ENCODE measurements around the gene EIF2B2.

GRCh38 chr14:75046275-75046674 lies 43.6 kb downstream of the EIF2B2 start:
- TF ChIP-seq POLR2AphosphoS5 (IDR thresholded peaks at IDR 0.05; ENCODE audit: low read depth, low read length) (no peak), POLR2A (IDR thresholded peaks at IDR 0.05; ENCODE audit: low read depth, low read length) (no peak), TAF1 (IDR thresholded peaks at IDR 0.05; ENCODE audit: low read depth, low read length) (no peak), SPI1 (IDR thresholded peaks at IDR 0.05; ENCODE audit: low read depth, low read length) (no peak)
